OCI-LY7 (cell line): ENCODE data around the gene FAM216A. TPM values are rescaled to one million over a fixed set of nuclear protein-coding genes. Genes with fewer than 3 reads are reported as not detected.
A peak's percentile ranks its signal among the peaks of the same experiment; 100 is the strongest.

Source experiments
- BruUV-seq: library from RNA; stranded (reverse); fragments of 400-500 nt; replicated peaks from 2 replicates; lab custom pipeline; 2021; lab: Mats Ljungman, UMichigan
- CTCF ChIA-PET: fragments of 300-600 bp; sonication (Branson Sonifier 250); formaldehyde crosslinking; loops from one replicate; lab custom pipeline; 2022; ENCODE audit warnings: antibody characterized with exemption; ENCODE audit not compliant: unreplicated experiment; lab: Charles Lee
- POLR2A ChIA-PET: fragments of 300-600 bp; sonication (Branson Sonifier 250); formaldehyde crosslinking; loops from one replicate; lab custom pipeline; 2022; ENCODE audit warnings: antibody characterized with exemption; lab: Charles Lee
- DNase-seq: peaks from one replicate; pipeline ENCODE4 v3.0.0-alpha.2; 2015; ENCODE audit warnings: low spot score
- H2AFZ ChIP-seq: fragments of 200-600 bp; sonication (generic), shearing (Covaris generic); 2 replicates; pipeline ENCODE4 v1.6.1; 2014; ENCODE audit warnings: mild to moderate bottlenecking, antibody characterized with exemption, low read length, moderate library complexity
- H3K27ac ChIP-seq: fragments of 200-600 bp; sonication (generic); 2 replicates; pipeline ENCODE4 v1.5.1; 2014; ENCODE audit warnings: mixed run types, low read depth, mild to moderate bottlenecking, moderate library complexity, low read length, inconsistent platforms; ENCODE audit not compliant: poor library complexity, severe bottlenecking
- H3K36me3 ChIP-seq: fragments of 200-600 bp; sonication (generic); 2 replicates; pipeline ENCODE4 v1.6.1; 2014; ENCODE audit warnings: mild to moderate bottlenecking, antibody characterized with exemption, low read length, moderate library complexity, mixed read lengths; ENCODE audit not compliant: insufficient read depth
- H3K4me1 ChIP-seq: fragments of 200-600 bp; sonication (generic); 2 replicates; pipeline ENCODE4 v1.5.1; 2014; ENCODE audit warnings: mild to moderate bottlenecking, low read length; ENCODE audit not compliant: insufficient read depth, poor library complexity, severe bottlenecking
- H3K4me2 ChIP-seq: fragments of 200-600 bp; sonication (generic); 2 replicates; pipeline ENCODE4 v1.6.1; 2014; ENCODE audit warnings: mild to moderate bottlenecking, low read length
- H3K4me3 ChIP-seq: fragments of 200-600 bp; sonication (generic); 2 replicates; pipeline ENCODE4 v1.5.1; 2014; ENCODE audit warnings: mild to moderate bottlenecking, low read depth, low read length; ENCODE audit not compliant: poor library complexity, severe bottlenecking
- H3K79me2 ChIP-seq: fragments of 200-600 bp; sonication (generic); 2 replicates; pipeline ENCODE4 v1.6.1; 2016; ENCODE audit warnings: low read depth, mild to moderate bottlenecking, low read length, moderate library complexity, mixed read lengths; ENCODE audit not compliant: insufficient read depth
- H3K9me2 ChIP-seq: fragments of 200-600 bp; sonication (generic); 2 replicates; pipeline ENCODE4 v1.6.1; 2016; ENCODE audit warnings: mild to moderate bottlenecking, low read length, mixed read lengths; ENCODE audit not compliant: insufficient read depth
- H3K9me3 ChIP-seq: fragments of 200-600 bp; sonication (generic); 2 replicates; pipeline ENCODE4 v1.6.1; 2014; ENCODE audit warnings: mild to moderate bottlenecking, mixed run types, low read length, mixed read lengths
- H4K20me1 ChIP-seq: fragments of 200-600 bp; sonication (generic); 2 replicates; pipeline ENCODE4 v1.6.1; 2014; ENCODE audit warnings: mild to moderate bottlenecking, antibody characterized with exemption, low read length, moderate library complexity, mixed read lengths; ENCODE audit not compliant: insufficient read depth
- CTCF ChIP-seq: fragments of 200-600 bp; sonication (generic); conservative IDR thresholded peaks from 2 replicates; pipeline ENCODE4 v1.5.1; 2014; ENCODE audit warnings: mild to moderate bottlenecking, antibody characterized with exemption, low read length, moderate library complexity, mixed read lengths
- EZH2phosphoT487 ChIP-seq: fragments of 200-600 bp; sonication (generic); IDR thresholded peaks from 2 replicates; pipeline ENCODE4 v1.6.1; 2018; ENCODE audit warnings: low read depth, borderline replicate concordance, mild to moderate bottlenecking, mixed run types, antibody characterized with exemption, low read length, moderate library complexity, mixed read lengths
- intact Hi-C: fragments of 100-400 bp; cut with micrococcal nuclease; formaldehyde crosslinking; loops from one replicate; pipeline ENCODE4 v1.10.0; 2022; ENCODE audit not compliant: unreplicated experiment
- total RNA-seq, 2 experiments: library from RNA; depleted of rRNA in 1 of 2; stranded (reverse); fragments of >200 nt in 1 of 2; shearing (Covaris generic) in 1 of 2; gene quantifications; 2 replicates each; pipeline ENCODE4 v1.2.3, GENCODE V29; 2014 to 2022

Gene FAM216A
- total RNA-seq, 2 experiments from 2014 or later, result 62.4 to 62.5 TPM

GRCh38 chr12:110467847-110468213 lies 815 bp upstream of the FAM216A start:
- H3K4me1 ChIP-seq, result peaks cover 26% of the 10 kb centered on the region
- H3K9me3 ChIP-seq, result no peaks in the 10 kb centered on the region
- peaks cover 44% of the 10 kb centered on the region for H3K36me3 ChIP-seq
- peak overlapping the region; percentile 86 for H3K4me2 ChIP-seq
- TF ChIP-seq EZH2phosphoT487 (no peak), CTCF (no peak)
- ChIA-PET CTCF (interaction anchor here (1.3 to 1.7 kb wide), 2 partner anchors 13 to 18 kb away, joined by 6 to 14 read pairs; partner anchors contain the start of gene ARPC3), POLR2A (interaction anchor here (0.6 to 5.3 kb wide), 13 partner anchors 9 to 1294 kb away, joined by 3 to 28 read pairs (median 4); partner anchors contain the start of gene ARPC3)
- peak overlapping the region; percentile 95 for H3K4me3 ChIP-seq
- intact Hi-C loops, result loop anchor here (1.0 kb wide), 2 partner anchors 18 to 34 kb away; partner anchors contain the start of genes ARPC3, RAD9B and VPS29
- H4K20me1 ChIP-seq, result no peaks in the 10 kb centered on the region
- peak overlapping the region; percentile 57; the same call in 1 of the 2 replicates for H2AFZ ChIP-seq
- peak overlapping the region; percentile 82 for H3K27ac ChIP-seq
- no peaks in the 10 kb centered on the region for H3K9me2 ChIP-seq
- TSS peak; percentile 93 for BruUV-seq
- peaks cover 59% of the 10 kb centered on the region for H3K79me2 ChIP-seq
- no peak for DNase-seq

GRCh38 chr12:110475426-110475825 lies 6.8 kb downstream of the FAM216A start:
- TF ChIP-seq CTCF (no peak), EZH2phosphoT487 (no peak)
- Histone ChIP-seq H3K9me2 (no peaks in the 10 kb centered on the region), H3K4me3 (no peak overlapping the region), H3K4me1 (peaks cover 10% of the 10 kb centered on the region), H3K36me3 (peaks cover 73% of the 10 kb centered on the region), H2AFZ (no peak overlapping the region), H4K20me1 (no peaks in the 10 kb centered on the region), H3K4me2 (no peak overlapping the region), H3K79me2 (peaks cover 26% of the 10 kb centered on the region), H3K9me3 (no peaks in the 10 kb centered on the region), H3K27ac (no peak overlapping the region)
- intact Hi-C loops, result no loop called here
- DNase-seq, result no peak
- ChIA-PET CTCF (no interaction called here), POLR2A (interaction anchor here (0.7 kb wide), 1 partner anchor 636 kb away, joined by 3 read pairs; no protein-coding TSS in a partner anchor)
- no TSS peak for BruUV-seq
